ENCODE measurements around the gene UBAP1L. TPM values are rescaled to one million over a fixed set of nuclear protein-coding genes. Genes with fewer than 3 reads are reported as not detected.
A peak's percentile ranks its signal among the peaks of the same experiment; 100 is the strongest.

The UBAP1L gene
- total RNA-seq, 2 donors from 2014 or later, result 1.9 to 8.5 TPM

- Histone ChIP-seq H3K4me3 (no peak overlapping the region), H3K27ac (no peak overlapping the region), H3K4me1 (replicated peaks) (no peaks in the 10 kb centered on the region), H3K9me3 (no peaks in the 10 kb centered on the region), H3K36me3 (no peaks in the 10 kb centered on the region), H3K27me3 (replicated peaks; ENCODE audit: insufficient read depth) (no peaks in the 10 kb centered on the region)
- intact Hi-C loops (cut with DNase I), result no loop called here
- DNase-seq (ENCODE audit: low spot score), result no peak
- 85% methylated on average over 6 of the region's 6 CpGs for WGBS
- TF ChIP-seq POLR2A (IDR thresholded peaks at IDR 0.05) (no peak), POLR2AphosphoS5 (IDR thresholded peaks at IDR 0.05) (no peak)
- TF ChIP-seq, protein P1, sequence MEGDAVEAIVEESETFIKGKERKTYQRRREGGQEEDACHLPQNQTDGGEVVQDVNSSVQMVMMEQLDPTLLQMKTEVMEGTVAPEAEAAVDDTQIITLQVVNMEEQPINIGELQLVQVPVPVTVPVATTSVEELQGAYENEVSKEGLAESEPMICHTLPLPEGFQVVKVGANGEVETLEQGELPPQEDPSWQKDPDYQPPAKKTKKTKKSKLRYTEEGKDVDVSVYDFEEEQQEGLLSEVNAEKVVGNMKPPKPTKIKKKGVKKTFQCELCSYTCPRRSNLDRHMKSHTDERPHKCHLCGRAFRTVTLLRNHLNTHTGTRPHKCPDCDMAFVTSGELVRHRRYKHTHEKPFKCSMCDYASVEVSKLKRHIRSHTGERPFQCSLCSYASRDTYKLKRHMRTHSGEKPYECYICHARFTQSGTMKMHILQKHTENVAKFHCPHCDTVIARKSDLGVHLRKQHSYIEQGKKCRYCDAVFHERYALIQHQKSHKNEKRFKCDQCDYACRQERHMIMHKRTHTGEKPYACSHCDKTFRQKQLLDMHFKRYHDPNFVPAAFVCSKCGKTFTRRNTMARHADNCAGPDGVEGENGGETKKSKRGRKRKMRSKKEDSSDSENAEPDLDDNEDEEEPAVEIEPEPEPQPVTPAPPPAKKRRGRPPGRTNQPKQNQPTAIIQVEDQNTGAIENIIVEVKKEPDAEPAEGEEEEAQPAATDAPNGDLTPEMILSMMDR (IDR thresholded peaks at IDR 0.05), result no peak
These were observed 8.9 kb downstream of the UBAP1L start for GRCh38 chr15:65106011-65106590.

DNA sequence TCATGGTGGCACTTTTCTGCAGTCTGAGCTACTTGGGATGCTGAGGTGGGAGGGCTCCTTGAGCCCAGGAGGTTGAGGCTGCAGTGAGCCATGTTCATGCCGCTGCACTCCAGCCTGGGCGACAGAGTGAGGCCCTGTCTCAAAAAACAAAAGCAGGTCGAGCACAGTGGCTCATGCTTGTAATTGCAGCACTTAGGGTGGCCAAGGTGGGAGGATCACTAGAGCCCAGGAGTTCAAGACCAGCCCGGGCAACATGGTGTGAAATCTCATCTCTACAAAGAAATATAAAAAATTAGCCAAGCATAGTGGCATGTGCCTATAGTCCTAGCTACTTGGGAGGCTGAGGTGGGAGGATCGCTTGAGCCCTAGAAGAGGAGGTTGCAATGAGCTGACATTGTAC lies 10.0 kb downstream of the UBAP1L start:
- Histone ChIP-seq H3K27me3 (replicated peaks; ENCODE audit: insufficient read depth) (no peaks in the 10 kb centered on the region), H3K27ac (no peak overlapping the region), H3K4me3 (no peak overlapping the region), H3K4me1 (replicated peaks) (no peaks in the 10 kb centered on the region), H3K36me3 (no peaks in the 10 kb centered on the region), H3K9me3 (no peaks in the 10 kb centered on the region)
- TF ChIP-seq POLR2AphosphoS5 (IDR thresholded peaks at IDR 0.05), result no peak
- TF ChIP-seq, protein P1 (IDR thresholded peaks at IDR 0.05), result no peak
- no peak for TF ChIP-seq POLR2A (IDR thresholded peaks at IDR 0.05)
- intact Hi-C loops (cut with DNase I), result no loop called here
- WGBS, result 82% methylated on average over 5 of the region's 5 CpGs
- no peak for DNase-seq (ENCODE audit: low spot score)

- intact Hi-C loops (cut with DNase I), result no loop called here
- no peak for TF ChIP-seq POLR2AphosphoS5 (IDR thresholded peaks at IDR 0.05)
- no peak for TF ChIP-seq POLR2A (IDR thresholded peaks at IDR 0.05)
- TF ChIP-seq, protein P1 (IDR thresholded peaks at IDR 0.05), result no peak
- DNase-seq (ENCODE audit: low spot score), result no peak
- H3K36me3 ChIP-seq, result no peaks in the 10 kb centered on the region
- no peaks in the 10 kb centered on the region for H3K9me3 ChIP-seq
- H3K4me1 ChIP-seq (replicated peaks), result no peaks in the 10 kb centered on the region
- WGBS, result 95% methylated on average over 3 of the region's 3 CpGs
- no peak overlapping the region for H3K4me3 ChIP-seq
- no peaks in the 10 kb centered on the region for H3K27me3 ChIP-seq (replicated peaks; ENCODE audit: insufficient read depth)
- H3K27ac ChIP-seq, result no peak overlapping the region
These were observed 12.1 kb downstream of the UBAP1L start for GRCh38 chr15:65102912-65103311.

DNA sequence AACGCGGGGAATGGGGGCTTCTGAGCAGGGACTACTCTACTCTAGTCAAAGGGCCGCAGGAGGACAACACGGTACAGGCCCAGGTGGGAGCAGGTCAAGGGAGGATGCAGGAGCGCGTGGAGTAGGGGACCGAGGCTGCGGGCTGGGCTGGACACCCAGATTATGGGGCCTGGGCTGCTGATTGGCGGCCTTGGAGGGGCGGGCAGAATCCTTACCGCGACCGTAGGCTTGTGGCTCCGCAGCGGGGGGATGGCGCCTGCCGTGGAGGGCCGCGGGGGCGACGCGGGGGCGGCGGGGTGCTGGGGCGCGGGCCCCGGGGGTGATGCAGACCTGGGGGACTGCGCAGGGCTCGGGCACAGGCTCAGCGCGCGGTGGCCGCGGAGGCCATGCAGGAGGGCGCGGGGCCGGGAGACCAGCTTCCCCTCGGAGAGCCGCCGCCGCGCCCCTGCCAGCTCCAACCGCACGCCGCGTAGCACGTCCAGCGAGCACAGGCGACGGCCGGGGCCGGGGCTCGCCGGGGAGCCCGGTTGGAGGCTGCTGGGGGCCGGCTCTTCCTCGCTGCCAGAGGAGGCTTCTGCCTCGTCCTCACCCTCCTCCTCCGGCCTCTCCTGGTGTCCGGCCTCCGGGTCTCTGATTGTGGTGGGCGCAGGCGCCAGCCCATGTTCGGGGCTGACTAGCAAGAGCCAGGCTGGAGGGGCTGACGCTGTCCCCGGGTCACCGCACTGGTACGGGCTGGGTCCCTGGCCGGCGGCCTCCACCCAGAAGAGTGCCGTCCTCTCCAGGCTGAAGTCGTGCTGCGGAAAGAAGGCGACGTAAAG lies 12.9 kb downstream of the UBAP1L start:
- TF ChIP-seq POLR2AphosphoS5 (IDR thresholded peaks at IDR 0.05) (no peak), POLR2A (IDR thresholded peaks at IDR 0.05) (no peak)
- TF ChIP-seq, protein P1 (IDR thresholded peaks at IDR 0.05), result no peak
- WGBS, result 76% methylated on average over 67 of the region's 75 CpGs
- intact Hi-C loops (cut with DNase I), result no loop called here
- Histone ChIP-seq H3K36me3 (no peaks in the 10 kb centered on the region), H3K4me1 (replicated peaks) (no peaks in the 10 kb centered on the region), H3K9me3 (no peaks in the 10 kb centered on the region), H3K4me3 (no peak overlapping the region), H3K27me3 (replicated peaks; ENCODE audit: insufficient read depth) (no peaks in the 10 kb centered on the region), H3K27ac (peak overlapping the region in 1 of 2 donors; percentile 54)
- no peak for DNase-seq (ENCODE audit: low spot score)

Measured in prostate gland (tissue), 2 donors.